Measurements from ENCODE around the gene CACNA2D4.

Gene CACNA2D4

DNA sequence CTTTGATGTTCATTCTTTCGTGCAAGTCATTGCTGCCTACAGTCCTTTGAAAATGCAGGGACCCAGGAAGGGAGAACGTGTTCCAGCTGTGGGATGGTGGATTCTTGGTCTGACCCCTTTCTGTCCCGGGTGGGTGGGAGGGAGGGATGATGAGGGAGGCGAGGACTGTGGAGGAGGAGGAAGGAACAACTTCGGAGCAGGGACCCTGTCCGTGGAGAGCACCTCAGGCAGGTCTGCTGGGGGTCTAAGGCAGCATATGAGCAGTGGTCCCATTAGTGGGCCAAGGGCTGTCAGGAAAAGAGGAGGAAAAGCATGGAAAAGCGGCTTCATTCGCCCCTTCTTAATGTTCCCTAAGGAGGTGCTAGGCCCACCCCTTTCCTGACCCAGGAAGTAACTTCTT, 36.0 kb downstream of the CACNA2D4 start:
- TF ChIP-seq POLR2AphosphoS5 (IDR thresholded peaks at IDR 0.05; ENCODE audit: low read depth) (no peak), GABPA (IDR thresholded peaks at IDR 0.05; ENCODE audit: low read depth) (no peak), SPI1 (IDR thresholded peaks at IDR 0.05; ENCODE audit: borderline replicate concordance, low read depth) (no peak)
- TF ChIP-seq, protein P1, sequence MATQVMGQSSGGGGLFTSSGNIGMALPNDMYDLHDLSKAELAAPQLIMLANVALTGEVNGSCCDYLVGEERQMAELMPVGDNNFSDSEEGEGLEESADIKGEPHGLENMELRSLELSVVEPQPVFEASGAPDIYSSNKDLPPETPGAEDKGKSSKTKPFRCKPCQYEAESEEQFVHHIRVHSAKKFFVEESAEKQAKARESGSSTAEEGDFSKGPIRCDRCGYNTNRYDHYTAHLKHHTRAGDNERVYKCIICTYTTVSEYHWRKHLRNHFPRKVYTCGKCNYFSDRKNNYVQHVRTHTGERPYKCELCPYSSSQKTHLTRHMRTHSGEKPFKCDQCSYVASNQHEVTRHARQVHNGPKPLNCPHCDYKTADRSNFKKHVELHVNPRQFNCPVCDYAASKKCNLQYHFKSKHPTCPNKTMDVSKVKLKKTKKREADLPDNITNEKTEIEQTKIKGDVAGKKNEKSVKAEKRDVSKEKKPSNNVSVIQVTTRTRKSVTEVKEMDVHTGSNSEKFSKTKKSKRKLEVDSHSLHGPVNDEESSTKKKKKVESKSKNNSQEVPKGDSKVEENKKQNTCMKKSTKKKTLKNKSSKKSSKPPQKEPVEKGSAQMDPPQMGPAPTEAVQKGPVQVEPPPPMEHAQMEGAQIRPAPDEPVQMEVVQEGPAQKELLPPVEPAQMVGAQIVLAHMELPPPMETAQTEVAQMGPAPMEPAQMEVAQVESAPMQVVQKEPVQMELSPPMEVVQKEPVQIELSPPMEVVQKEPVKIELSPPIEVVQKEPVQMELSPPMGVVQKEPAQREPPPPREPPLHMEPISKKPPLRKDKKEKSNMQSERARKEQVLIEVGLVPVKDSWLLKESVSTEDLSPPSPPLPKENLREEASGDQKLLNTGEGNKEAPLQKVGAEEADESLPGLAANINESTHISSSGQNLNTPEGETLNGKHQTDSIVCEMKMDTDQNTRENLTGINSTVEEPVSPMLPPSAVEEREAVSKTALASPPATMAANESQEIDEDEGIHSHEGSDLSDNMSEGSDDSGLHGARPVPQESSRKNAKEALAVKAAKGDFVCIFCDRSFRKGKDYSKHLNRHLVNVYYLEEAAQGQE (IDR thresholded peaks at IDR 0.05; ENCODE audit: insufficient replicate concordance, low read depth): no peak
- TF ChIP-seq, protein P2, sequence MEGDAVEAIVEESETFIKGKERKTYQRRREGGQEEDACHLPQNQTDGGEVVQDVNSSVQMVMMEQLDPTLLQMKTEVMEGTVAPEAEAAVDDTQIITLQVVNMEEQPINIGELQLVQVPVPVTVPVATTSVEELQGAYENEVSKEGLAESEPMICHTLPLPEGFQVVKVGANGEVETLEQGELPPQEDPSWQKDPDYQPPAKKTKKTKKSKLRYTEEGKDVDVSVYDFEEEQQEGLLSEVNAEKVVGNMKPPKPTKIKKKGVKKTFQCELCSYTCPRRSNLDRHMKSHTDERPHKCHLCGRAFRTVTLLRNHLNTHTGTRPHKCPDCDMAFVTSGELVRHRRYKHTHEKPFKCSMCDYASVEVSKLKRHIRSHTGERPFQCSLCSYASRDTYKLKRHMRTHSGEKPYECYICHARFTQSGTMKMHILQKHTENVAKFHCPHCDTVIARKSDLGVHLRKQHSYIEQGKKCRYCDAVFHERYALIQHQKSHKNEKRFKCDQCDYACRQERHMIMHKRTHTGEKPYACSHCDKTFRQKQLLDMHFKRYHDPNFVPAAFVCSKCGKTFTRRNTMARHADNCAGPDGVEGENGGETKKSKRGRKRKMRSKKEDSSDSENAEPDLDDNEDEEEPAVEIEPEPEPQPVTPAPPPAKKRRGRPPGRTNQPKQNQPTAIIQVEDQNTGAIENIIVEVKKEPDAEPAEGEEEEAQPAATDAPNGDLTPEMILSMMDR (IDR thresholded peaks at IDR 0.05; ENCODE audit: insufficient read depth, low read length): no peak
- Histone ChIP-seq H3K4me3 (replicated peaks; ENCODE audit: insufficient read depth, low read length) (no peak overlapping the region), H3K27ac (replicated peaks) (no peak overlapping the region), H3K27me3 (ENCODE audit: insufficient read depth, poor library complexity, severe bottlenecking) (no peaks in the 10 kb centered on the region)
- no peak for DNase-seq (ENCODE audit: low read depth in 1 of 2, low spot score in 1 of 2)

DNA sequence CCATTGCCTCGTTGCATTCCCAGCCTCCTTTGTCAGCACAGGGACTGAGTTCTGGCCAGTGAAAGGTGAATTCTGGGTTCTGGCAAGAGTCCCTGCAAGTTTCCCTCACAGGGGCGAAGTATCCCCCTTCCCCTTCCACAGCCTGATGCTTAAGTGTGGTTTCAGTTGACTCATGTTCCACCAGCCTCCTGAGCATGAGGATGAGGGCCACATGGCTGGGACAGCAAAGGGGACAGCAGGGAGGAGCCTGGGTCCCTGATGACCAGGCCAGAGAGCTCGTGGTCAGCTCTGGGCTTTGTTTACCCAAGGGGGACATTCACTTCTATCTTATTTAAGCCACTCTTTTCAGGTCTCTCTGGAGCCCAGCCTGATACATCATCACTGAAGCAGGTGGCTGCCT, 36.5 kb downstream of the CACNA2D4 start:
- H3K27me3 ChIP-seq (ENCODE audit: insufficient read depth, poor library complexity, severe bottlenecking): no peaks in the 10 kb centered on the region
- TF ChIP-seq GABPA (IDR thresholded peaks at IDR 0.05; ENCODE audit: low read depth): no peak
- TF ChIP-seq, protein P2 (IDR thresholded peaks at IDR 0.05; ENCODE audit: insufficient read depth, low read length): no peak
- TF ChIP-seq POLR2AphosphoS5 (IDR thresholded peaks at IDR 0.05; ENCODE audit: low read depth): no peak
- TF ChIP-seq SPI1 (IDR thresholded peaks at IDR 0.05; ENCODE audit: borderline replicate concordance, low read depth): no peak
- TF ChIP-seq, protein P1 (IDR thresholded peaks at IDR 0.05; ENCODE audit: insufficient replicate concordance, low read depth): no peak

DNA sequence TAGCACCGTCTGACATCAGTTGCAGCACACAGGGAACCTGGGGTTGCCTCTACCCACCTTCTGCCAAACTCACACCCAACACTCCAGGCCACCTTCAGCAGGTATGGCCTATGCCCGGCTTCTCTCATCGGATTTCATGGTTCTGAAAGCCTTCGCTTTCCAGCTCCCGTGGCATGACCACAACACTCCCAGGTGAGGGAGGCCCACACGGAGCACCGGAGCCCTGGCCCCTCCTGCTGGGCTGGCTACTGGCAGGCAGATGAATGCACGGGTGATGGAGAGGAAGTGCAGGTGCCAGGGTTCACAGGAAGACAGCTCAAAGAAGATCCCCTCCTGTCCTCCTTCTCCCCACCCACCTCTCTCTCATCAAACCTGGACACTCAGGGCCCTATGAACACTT, 37.2 kb downstream of the CACNA2D4 start:
- Histone ChIP-seq H3K27me3 (ENCODE audit: insufficient read depth, poor library complexity, severe bottlenecking) (no peaks in the 10 kb centered on the region), H3K27ac (replicated peaks) (no peak overlapping the region), H3K4me3 (replicated peaks; ENCODE audit: insufficient read depth, low read length) (no peak overlapping the region)
- no peak for TF ChIP-seq GABPA (IDR thresholded peaks at IDR 0.05; ENCODE audit: low read depth)
- TF ChIP-seq, protein P2 (IDR thresholded peaks at IDR 0.05; ENCODE audit: insufficient read depth, low read length): no peak
- TF ChIP-seq SPI1 (IDR thresholded peaks at IDR 0.05; ENCODE audit: borderline replicate concordance, low read depth): no peak
- TF ChIP-seq POLR2AphosphoS5 (IDR thresholded peaks at IDR 0.05; ENCODE audit: low read depth): no peak
- TF ChIP-seq, protein P1 (IDR thresholded peaks at IDR 0.05; ENCODE audit: insufficient replicate concordance, low read depth): no peak
- no peak for DNase-seq (ENCODE audit: low read depth in 1 of 2, low spot score in 1 of 2)

More for the DNA sequence above, 36.5 kb downstream of the CACNA2D4 start:
- no peak for DNase-seq (ENCODE audit: low read depth in 1 of 2, low spot score in 1 of 2)
- no peak overlapping the region for H3K27ac ChIP-seq (replicated peaks)
- H3K4me3 ChIP-seq (replicated peaks; ENCODE audit: insufficient read depth, low read length): no peak overlapping the region
